ENCODE results near the gene ANKRD11.

Gene ANKRD11

GRCh38 chr16:89375686-89376085, 114.7 kb downstream of the ANKRD11 start:
- H3K4me3 ChIP-seq (replicated peaks; ENCODE audit: low read depth, low read length): no peak overlapping the region
- DNase-seq (ENCODE audit: low read depth): no peak
- TF ChIP-seq CTCF (IDR thresholded peaks at IDR 0.05; ENCODE audit: low read length, missing control alignments): no peak

- no peak overlapping the region for H3K4me3 ChIP-seq (replicated peaks; ENCODE audit: low read depth, low read length)
- no peak for TF ChIP-seq CTCF (IDR thresholded peaks at IDR 0.05; ENCODE audit: low read length, missing control alignments)
Observed at GRCh38 chr16:89375021-89375420, 115.3 kb downstream of the ANKRD11 start.

GRCh38 chr16:89374393-89374960, 115.9 kb downstream of the ANKRD11 start:
- no peak overlapping the region for H3K4me3 ChIP-seq (replicated peaks; ENCODE audit: low read depth, low read length)
- no peak for TF ChIP-seq CTCF (IDR thresholded peaks at IDR 0.05; ENCODE audit: low read length, missing control alignments)
- DNase-seq (ENCODE audit: low read depth): no peak

More at GRCh38 chr16:89375021-89375420, 115.3 kb downstream of the ANKRD11 start:
- no peak for DNase-seq (ENCODE audit: low read depth)

GRCh38 chr16:89373355-89374110, 116.8 kb downstream of the ANKRD11 start:
- peak; percentile 73 for DNase-seq (ENCODE audit: low read depth)
- TF ChIP-seq CTCF (IDR thresholded peaks at IDR 0.05; ENCODE audit: low read length, missing control alignments): no peak
- no peak overlapping the region for H3K4me3 ChIP-seq (replicated peaks; ENCODE audit: low read depth, low read length)

- TF ChIP-seq CTCF (IDR thresholded peaks at IDR 0.05; ENCODE audit: low read length, missing control alignments): no peak
- no peak for DNase-seq (ENCODE audit: low read depth)
Observed at GRCh38 chr16:89371968-89372634, 118.3 kb downstream of the ANKRD11 start.

GRCh38 chr16:89371386-89371785, 119.0 kb downstream of the ANKRD11 start:
- DNase-seq (ENCODE audit: low read depth): no peak
- H3K4me3 ChIP-seq (replicated peaks; ENCODE audit: low read depth, low read length): no peak overlapping the region
- TF ChIP-seq CTCF (IDR thresholded peaks at IDR 0.05; ENCODE audit: low read length, missing control alignments): no peak

More at GRCh38 chr16:89371968-89372634, 118.3 kb downstream of the ANKRD11 start:
- H3K4me3 ChIP-seq (replicated peaks; ENCODE audit: low read depth, low read length): no peak overlapping the region

Data from fibroblast of pulmonary artery (primary cell).